GM18907 (cell line): Measurements from ENCODE around the gene HYKK.
"Not testable (repeated sequence)": the region's sequence is repeated elsewhere in the genome, so short reads cannot be mapped to it uniquely, and the experiment has no call there.

Experiments used
- ATAC-seq: cut with Tn5 transposase; IDR thresholded peaks from one replicate; pipeline ENCODE4 v1.9.1; 2021; ENCODE audit warnings: mild to moderate bottlenecking, moderate library complexity; ENCODE audit not compliant: unreplicated experiment

The HYKK gene

DNA sequence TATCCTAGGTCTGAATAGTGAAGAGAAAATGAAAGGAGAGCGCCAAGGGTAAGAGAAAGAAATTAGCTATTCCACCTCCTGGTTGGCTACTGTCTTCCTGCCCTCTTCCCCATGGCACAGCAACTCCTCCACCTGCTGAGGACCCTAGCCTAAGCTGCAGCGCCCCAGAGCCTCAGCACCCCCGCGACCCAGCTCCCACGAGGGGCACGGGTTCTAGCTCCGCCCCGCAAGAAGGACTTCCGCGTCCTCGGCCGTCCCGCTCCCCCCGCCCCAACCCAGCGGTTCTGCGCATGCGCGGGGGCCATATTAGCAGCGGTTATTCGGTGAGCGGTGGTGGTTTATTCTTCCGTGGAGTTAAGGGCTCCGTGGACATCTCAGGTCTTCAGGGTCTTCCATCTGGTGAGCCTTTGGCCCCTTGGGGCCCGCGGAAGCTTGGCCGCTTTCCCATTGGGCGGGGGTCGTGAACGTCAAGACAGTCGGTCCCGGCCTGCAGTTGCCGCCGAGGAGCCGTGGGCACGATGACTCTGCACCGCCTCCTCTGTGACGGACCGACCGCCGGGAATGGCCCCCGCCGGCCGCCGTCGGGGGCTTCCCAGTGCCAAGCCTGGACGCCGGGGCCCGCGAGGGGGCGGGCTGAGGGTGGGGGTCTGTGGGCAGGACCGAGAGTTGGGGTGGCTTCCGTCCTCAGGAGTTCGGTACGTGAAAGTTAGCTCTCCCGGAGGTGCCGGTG is 32.9 kb downstream of the HYKK start, which contains the start of gene PSMA4:
PSMA4 (plus strand) TSS at position 304 of the 730 bp plus-strand sequence. CDS start 1,484 bp downstream, outside the sequence.
- ATAC-seq, result peak; percentile 82

DNA sequence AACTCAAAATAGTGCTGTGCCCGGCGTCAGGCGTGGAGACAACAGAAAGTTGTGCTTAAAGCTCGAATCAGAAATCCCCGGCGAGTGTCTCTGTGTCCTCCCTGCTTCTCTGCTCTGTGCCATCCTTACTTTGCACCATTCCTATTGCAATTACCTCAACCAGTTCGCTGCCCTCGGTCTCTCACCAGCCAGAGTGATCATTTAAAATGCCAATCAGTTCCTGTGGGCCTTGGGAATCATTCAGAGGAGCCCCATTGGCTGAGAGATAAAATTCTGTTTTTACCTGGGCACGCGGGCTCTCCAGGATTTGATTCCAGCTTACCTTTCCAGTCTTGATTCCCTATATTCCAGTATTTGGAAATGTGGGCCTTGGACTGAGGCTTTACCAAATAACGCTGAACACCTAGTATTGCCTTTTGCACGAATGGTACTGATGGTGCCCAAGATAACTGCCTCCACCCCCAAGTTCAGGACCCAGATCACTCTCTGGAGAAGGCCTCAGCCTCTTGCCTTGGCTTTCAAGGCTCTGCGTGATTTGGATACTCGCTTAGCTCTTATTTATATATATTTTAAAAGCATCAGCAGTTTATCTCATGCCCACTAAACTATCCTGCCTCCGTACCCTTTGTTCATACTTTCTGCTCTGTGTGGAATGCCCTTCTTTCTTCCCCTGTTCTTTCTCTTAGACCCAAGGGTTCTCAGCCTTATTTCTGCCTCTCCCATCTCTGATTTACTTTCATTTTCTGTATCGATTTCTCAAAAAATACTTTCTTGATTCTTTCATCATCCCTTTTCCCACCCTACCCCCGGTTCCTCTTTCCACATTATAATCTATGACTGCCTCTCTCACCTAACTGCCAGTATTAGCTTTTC is 33.7 kb downstream of the HYKK start:
- no peak for ATAC-seq

DNA sequence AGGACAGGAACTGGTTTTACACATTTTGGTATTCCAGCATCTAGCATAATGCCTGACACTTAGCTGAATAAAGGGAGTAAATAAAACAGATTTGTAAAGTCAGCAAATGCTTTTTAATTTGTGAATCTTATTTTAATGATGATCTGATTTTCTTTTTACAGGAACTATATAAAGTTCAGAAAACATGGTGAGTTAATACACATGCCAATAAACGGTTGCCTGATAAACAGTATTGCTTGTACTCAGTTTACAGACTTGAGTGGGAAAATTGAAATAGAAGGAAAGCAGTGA is 34.3 kb downstream of the HYKK start:
- no peak for ATAC-seq

DNA sequence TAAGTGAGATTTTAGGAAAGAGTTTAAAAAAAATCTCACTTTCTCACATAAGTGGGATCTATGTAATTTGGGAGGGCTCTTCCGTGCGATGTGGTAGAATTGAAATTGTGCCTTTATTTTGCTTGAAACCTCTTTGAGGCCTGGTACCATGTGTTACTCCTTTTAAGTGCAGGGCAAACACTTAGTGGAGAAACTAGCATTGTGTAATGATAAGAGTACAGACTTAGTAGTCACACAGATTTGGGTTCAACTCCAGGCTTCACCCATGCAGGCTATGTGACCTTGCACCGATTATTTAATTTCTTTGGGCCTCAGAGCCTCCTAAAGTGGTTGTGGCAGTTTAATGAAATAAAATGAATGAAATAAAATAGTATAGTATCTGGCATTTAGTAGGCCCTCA is 35.3 kb downstream of the HYKK start:
- no peak for ATAC-seq

DNA sequence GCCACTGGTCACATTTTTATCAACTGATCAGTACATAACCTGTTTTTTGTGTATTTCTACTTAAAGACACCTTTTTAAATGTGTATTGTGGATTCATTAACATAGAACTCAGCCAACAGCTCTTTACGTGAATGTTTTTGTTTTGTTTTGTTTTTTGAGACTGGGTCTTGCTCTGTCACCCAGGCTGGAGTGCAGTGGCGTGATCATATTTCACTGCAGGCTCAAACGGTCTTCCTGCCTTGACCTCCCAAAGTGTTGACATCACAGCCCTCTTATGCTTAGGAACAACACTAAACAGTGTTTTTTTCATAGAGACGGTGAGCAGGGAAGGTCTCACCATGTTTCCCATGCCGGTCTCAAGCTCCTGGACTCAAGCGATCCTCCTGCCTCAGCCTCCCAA is 42.8 kb downstream of the HYKK start:
- no peak for ATAC-seq

DNA sequence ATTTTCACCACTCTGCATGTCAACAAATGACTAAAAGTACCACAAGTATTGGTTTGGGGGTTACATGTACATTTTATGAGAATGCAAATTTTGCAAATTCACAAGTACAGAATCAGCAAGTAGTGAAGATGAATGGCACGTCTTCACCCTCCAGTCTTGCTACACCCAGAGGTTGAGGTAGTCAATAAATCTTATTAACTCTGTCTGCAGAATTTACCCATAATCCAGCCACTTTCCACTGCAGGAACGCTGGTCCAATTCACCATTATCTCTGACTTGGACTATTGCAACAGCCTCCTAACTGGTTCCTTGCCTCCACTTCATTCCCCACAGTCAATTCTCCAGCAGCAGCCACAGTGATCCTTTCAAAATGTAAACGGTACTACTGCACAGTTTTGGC is 43.4 kb downstream of the HYKK start:
- ATAC-seq, result no peak

DNA sequence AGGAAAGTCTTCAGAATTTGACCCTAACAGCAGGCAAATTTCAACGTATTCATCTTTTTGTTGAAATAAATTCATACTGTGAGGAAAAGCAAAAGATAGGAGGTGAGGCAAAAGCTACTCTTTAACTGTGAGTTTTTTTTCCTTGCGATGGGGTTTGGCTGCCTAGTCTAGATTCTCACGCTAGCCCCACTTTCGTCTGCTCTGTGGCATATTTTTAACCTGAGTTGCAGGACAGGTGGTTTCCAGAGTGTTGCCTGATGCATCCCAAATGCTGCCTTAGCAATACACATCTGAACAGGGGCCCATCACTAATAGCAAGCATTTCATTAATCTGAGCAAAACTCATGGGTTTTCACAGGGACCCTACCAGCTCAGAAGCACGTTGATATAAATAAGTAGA is 44.5 kb downstream of the HYKK start:
- ATAC-seq, result no peak

DNA sequence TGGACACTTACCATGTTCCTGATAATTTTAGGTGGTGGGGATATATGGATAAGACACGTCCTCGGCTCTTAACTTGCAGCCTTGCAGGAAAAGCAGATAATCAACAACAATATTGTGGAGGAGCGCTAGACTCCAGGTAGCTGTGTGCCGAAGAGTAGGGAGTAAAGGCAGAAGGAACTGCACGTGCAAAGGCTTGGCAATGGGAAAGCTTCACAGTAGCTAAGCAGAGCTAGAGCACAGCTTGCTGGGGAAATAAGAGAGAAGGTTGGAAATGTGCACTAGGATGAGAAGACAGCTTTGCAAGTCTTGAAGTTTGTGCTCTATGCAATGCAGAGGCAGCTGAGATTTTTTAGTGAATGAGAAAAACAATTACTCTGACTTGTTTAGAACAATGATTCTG is 45.2 kb downstream of the HYKK start:
- no peak for ATAC-seq

DNA sequence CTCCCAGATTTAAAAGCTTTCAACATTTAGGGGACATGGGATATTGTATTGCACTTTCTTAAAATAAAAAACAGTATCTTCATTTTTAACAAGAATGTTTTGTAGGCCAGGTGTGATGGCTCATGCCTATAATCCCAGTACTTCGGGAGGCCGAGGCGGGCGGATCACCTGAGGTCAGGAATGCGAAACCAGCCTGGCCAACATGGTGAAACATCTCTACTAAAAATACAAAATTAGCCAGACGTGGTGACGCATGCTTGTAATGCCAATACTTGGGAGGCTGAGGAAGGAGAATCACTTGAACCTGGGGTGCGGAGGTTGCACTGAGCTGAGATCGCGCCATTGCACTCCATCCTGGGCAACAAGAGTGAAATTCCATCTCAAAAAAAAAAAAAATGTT is 52.8 kb downstream of the HYKK start:
- ATAC-seq, result not testable (repeated sequence)

DNA sequence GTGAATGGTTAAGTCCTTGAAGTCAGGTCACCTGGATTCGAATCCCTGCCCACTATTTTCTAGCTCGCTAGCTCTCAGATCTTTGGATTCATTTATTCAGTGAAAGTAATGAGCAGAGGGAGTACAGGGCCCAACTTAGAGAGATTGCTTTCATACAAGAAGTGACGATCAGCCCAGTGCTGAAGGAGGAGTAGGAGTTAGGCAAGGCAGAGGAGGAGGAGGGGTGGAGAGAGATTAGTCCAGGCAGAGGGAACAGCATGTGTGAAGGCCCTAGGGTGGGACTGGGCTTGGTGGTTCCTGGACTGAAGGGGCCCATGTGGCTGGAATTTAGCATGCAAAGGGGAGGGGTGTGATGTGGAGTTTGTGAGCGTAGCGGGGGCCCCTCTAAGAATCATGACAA is 54.1 kb downstream of the HYKK start:
- no peak for ATAC-seq

DNA sequence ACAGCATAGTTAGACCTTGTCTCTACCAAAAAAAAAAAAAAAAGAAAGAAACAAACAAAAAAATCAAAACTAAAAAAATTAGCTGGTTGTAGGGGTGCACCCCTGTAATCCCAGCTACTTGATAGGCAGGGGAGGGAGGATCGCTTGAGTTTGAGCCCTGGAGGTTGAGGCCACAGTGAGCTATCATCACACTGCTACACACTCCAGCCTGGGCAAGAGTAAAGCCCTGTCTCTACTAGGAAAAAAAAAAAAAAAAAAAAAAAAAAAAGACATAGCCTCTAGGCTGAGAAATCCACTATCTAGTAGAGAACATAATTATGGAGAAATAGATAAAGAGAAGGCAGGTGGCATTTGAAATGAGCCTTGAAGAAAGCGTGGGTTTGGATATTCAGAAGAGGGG is 55.7 kb downstream of the HYKK start:
- no peak for ATAC-seq

DNA sequence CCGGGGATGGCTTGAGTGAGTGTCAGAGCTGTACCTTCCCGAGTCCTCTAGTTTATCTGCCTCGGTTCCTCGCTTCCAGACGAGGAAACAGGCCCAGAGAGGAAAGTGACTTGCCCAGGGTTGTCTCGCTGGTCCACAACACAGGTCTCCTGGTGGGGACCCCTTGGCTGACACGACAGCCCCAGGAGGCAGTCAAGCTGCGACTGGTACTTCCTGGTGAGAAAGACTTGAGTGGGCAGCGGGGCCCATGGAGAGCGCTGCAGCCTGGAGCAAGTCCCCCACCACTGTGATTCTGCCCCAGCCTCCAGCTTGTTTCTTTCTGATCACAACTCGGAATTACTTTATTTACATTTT is 57.3 kb downstream of the HYKK start:
- peak; percentile 8 for ATAC-seq

DNA sequence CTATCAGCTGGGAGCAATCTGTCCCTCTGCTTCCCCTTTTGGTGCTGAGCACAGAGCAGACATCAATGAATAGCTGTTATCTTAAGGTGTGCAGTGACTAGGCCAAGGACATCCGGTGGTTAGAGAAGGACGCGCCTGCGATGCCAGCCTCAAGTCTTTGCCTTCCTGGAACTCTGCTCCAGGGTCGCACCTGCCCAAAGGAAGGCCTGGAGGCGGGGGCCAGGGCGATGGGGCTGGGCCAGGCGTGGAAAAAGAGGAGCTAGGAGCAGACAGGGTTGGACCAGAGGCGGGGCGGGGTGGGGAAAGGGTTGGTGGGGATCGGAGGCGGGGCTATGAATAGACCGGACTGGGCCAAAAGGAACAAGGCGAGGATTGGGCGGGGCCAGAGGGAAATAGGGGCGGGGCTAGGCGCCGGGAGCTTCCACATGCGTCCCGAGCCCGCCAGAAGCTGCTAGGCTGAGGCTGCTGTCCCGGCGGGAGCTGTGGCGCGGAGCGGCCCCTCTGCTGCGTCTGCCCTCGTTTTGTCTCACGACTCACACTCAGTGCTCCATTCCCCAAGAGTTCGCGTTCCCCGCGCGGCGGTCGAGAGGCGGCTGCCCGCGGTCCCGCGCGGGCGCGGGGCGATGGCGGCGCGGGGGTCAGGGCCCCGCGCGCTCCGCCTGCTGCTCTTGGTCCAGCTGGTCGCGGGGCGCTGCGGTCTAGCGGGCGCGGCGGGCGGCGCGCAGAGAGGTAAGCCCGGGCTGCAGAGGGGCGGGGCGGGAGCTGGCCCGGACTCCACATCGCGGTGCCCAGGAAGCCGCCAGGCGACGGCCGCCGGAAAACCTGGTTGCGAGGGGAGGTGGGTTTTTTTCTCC is 57.9 kb downstream of the HYKK start, which contains the start of gene CHRNA5:
CHRNA5 (plus strand) TSS at position 424 of the 854 bp plus-strand sequence; CDS start at position 624, 200 bp downstream.
- peak; percentile 84 for ATAC-seq

DNA sequence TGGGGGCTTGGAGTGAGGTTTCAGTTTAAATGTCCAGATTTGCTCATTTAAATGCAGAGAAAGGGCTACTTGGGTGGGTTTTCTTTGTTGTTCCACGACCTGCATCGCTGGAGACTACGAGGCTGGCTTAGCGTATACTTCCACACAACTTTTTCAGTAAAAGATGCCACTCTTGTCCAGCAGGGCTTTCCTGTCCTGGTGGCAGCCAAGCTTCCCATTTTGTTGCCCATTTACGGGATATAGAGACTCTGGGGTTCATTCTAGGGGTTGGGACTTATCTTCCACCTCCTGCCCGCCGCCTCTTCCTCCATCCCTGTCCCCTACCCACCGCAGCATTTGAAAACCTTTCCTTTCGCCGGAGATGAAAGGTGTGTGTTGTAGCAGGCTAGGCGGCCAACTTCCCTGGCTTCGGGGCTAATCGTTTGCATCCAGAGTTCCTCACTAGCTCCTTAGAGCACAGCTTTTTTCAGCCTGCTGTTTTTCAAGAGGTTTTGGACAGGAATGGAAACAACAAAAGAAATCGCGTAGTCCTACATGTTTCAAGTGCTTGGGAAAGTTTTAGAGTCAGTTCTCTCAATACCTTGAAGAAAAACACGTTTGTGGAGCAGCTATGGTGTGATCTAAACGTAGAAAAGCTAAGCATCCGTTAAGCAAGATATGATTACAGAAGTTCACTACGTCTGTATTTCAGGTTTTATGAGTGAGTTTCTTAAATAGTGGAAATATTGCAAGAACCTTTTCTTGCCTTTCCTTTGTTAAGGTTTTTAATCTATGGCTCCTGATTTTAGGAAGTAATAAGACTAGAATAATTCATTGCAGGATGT is 58.8 kb downstream of the HYKK start:
- ATAC-seq, result peak; percentile 22

DNA sequence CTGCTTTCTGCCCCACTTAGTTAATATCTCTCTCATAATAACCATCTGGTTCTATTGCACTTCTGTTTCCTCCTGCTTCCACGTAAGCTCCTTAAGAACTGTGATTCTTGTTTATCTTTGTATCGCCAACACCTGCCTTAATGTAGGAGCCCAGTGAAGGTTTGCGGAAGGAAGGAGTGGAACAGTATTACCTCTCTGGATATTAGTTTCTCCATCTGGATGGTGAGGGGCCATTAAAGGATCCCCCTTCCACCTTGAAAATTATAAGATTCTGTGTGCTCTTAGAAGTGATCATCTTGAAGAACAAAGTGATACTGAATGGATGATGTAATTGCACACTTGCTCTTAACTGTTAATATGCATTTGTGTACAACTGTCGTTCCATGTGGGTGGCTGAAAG is 60.2 kb downstream of the HYKK start:
- ATAC-seq, result no peak

DNA sequence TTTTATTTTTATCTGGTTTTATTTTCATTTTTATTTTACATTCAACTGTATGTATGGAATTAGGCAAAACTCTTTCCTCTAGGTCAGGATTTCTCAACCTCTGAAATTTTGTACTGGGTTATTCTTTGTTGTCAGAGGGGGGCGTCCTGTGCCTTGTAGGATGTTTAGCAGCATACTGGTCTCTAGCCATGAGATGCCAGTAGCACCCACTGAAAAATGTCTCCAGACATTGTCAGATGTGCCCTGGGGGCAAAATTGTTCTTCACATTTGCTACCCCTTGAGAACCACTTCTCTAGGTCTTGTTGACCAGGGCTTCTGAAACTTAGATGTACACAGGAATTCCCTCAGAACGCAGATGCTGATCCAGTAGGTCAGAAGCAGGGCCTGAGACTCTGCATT is 63.3 kb downstream of the HYKK start:
- ATAC-seq, result no peak

DNA sequence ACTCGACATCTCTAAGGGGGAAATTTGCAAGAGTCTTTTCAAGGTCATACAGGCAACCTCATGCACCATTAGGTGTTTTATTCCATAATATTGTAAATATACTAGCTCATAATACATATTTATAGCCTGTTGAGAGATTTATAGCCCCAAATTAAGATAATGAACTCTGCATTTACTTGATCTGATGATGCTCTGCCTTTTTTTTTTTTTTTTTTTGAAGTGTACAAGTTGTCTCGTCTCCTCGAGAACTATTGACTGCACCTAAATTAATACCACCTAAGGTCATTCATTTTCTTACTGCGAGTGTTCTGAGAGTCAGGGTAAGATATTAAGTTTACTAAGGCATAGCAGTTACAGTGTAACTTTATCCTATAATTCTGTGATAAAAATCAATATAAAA is 64.0 kb downstream of the HYKK start:
- no peak for ATAC-seq

DNA sequence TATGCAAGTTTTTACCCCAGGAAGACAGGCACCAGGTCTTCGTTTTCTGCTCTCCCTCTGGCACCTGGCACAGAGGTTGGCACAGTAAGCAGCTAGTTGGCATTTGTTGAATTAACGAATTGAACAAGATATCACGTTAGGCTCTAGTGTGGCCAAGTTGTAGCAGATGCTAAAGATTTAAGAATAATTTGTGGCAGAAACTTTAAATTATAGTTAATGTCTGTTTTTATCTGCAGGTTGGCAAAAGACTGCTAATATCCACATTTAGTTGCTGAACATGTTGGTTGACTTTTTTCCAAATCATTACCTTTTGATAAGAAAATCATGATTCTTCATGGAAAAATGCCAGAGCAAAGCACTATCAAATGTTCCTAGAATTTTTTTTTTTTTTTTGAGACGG is 66.0 kb downstream of the HYKK start:
- no peak for ATAC-seq

DNA sequence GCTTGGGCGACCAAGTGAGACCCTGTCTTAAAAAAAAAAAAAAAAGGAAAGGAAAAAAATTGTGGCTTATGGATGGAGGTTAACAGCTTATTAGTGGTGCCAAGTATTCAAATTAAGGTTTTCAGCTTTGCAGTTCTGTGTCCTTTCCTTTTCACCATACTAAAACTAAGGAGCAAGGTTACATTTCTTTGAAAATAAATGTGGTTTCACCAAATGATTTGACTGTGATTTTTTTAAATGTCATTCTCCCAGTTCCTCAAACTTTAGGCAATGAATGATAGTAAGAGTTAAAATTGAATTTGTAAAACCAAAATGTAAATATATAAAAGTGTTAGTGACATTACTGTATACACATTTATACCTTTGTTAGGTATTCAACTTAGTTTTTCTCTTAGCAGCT is 67.6 kb downstream of the HYKK start:
- ATAC-seq, result no peak
